B cell (primary cell): ENCODE results near the gene LZTR1. TPM values are rescaled to one million over a fixed set of nuclear protein-coding genes. Genes with fewer than 3 reads are reported as not detected.
A peak's percentile ranks its signal among the peaks of the same experiment; 100 is the strongest.

ENCODE experiments used
- ATAC-seq: fragments of 200-7000 bp; cut with Tn5 transposase; one replicate; pipeline ENCODE4 v1.10.0; 2021; ENCODE audit warnings: low read depth, mild to moderate bottlenecking, moderate number of reproducible peaks, moderate library complexity
- CTCF ChIA-PET: fragments of 350-600 bp; sonication (Branson Sonifier 250); formaldehyde crosslinking; loops from one replicate; lab custom pipeline; 2021; ENCODE audit warnings: antibody characterized with exemption, inconsistent platforms; lab: Charles Lee
- POLR2A ChIA-PET: fragments of 350-600 bp; sonication (Branson Sonifier 250); formaldehyde crosslinking; loops from one replicate; lab custom pipeline; 2021; ENCODE audit warnings: antibody characterized with exemption; lab: Charles Lee
- DNase-seq: peaks from one replicate; pipeline ENCODE4 v3.0.0; 2013
- H2AFZ ChIP-seq: 2 replicates; pipeline ENCODE4 v1.6.1; 2012; ENCODE audit warnings: mild to moderate bottlenecking, low read depth, low read length; ENCODE audit not compliant: insufficient read depth, poor library complexity, severe bottlenecking
- H3K27ac ChIP-seq, 2 donors: 1 replicate in 1 of 2; 2 replicates in 1 of 2; pipeline ENCODE4 v1.5.1; 2012 to 2013; ENCODE audit warnings: low read length in 2 of 2, mild to moderate bottlenecking in 2 of 2, moderate library complexity in 1 of 2
- H3K27me3 ChIP-seq, 4 experiments: fragments of 200-600 bp in 1 of 4; sonication (generic) in 1 of 4; replicated peaks in 1 of 4; 1 replicate in 2 of 4; 2 replicates in 2 of 4; pipeline versions ENCODE4 v1.6.1 to v1.7.0; 2013 to 2016; ENCODE audit warnings: low read length in 3 of 4, mild to moderate bottlenecking in 2 of 4, mixed read lengths in 1 of 4, moderate library complexity in 1 of 4; ENCODE audit not compliant: insufficient read depth in 4 of 4, control insufficient read depth in 3 of 4; ENCODE audit errors: control extremely low read depth in 1 of 4
- H3K36me3 ChIP-seq, 2 experiments: replicated peaks in 1 of 2; 1 replicate in 1 of 2; 2 replicates in 1 of 2; pipeline versions ENCODE4 v1.6.1 to v1.7.1; 2013; ENCODE audit warnings: low read length in 1 of 2; ENCODE audit not compliant: insufficient read depth in 2 of 2, control insufficient read depth in 1 of 2; ENCODE audit errors: control extremely low read depth in 1 of 2, extremely low read depth in 1 of 2
- H3K4me1 ChIP-seq, 2 donors: fragments of 200-600 bp in 1 of 2; sonication (generic) in 1 of 2; 1 replicate in 1 of 2; 2 replicates in 1 of 2; pipeline versions ENCODE4 v1.5.1 to v1.6.1; 2013 to 2017; ENCODE audit warnings: low read length in 2 of 2; ENCODE audit not compliant: control insufficient read depth in 2 of 2, insufficient read depth in 2 of 2
- H3K4me2 ChIP-seq: replicated peaks from 2 replicates; pipeline ENCODE3; 2012; ENCODE audit warnings: mild to moderate bottlenecking, low read depth, low read length; ENCODE audit not compliant: poor library complexity, severe bottlenecking
- H3K4me3 ChIP-seq, 5 experiments: fragments of 200-600 bp in 1 of 5; sonication (generic) in 1 of 5; 1 replicate in 3 of 5; 2 replicates in 2 of 5; pipeline versions ENCODE4 v1.5.1 to v1.7.0; 2011 to 2016; ENCODE audit warnings: low read length in 4 of 5, mild to moderate bottlenecking in 4 of 5, low read depth in 2 of 5, control low read depth in 1 of 5, moderate library complexity in 1 of 5; ENCODE audit not compliant: insufficient read depth in 1 of 5; ENCODE audit errors: control extremely low read depth in 1 of 5, extremely low read depth in 1 of 5
- H3K79me2 ChIP-seq: fragments of 200-600 bp; sonication (generic); one replicate; pipeline ENCODE4 v1.6.0; 2016; ENCODE audit warnings: low read length; ENCODE audit not compliant: control insufficient read depth, insufficient read depth
- H3K9ac ChIP-seq: fragments of 200-600 bp; sonication (generic); 2 replicates; pipeline ENCODE4 v1.6.1; 2017; ENCODE audit warnings: mild to moderate bottlenecking, low read length, moderate library complexity
- H3K9me3 ChIP-seq, 3 donors: one replicate each; pipeline versions ENCODE4 v1.6.1 to v1.7.1; 2013; ENCODE audit warnings: low read length in 2 of 3; ENCODE audit not compliant: control insufficient read depth in 2 of 3, insufficient read depth in 1 of 3; ENCODE audit errors: control extremely low read depth in 1 of 3
- H4K20me1 ChIP-seq: 2 replicates; pipeline ENCODE4 v1.6.0; 2012; ENCODE audit warnings: mild to moderate bottlenecking, low read length; ENCODE audit not compliant: insufficient read depth, control insufficient read depth, poor library complexity, severe bottlenecking
- H3K27ac Mint-ChIP-seq: one replicate; pipeline ENCODE4 v1.8.0; 2021; ENCODE audit warnings: mixed read lengths
- H3K27me3 Mint-ChIP-seq: one replicate; pipeline ENCODE4 v1.8.0; 2021; ENCODE audit warnings: mixed read lengths
- H3K4me1 Mint-ChIP-seq: one replicate; pipeline ENCODE4 v1.8.0; 2021; ENCODE audit warnings: mixed read lengths
- H3K4me3 Mint-ChIP-seq: one replicate; pipeline ENCODE4 v1.8.0; 2021; ENCODE audit warnings: mixed read lengths
- H3K9me3 Mint-ChIP-seq: one replicate; pipeline ENCODE4 v1.8.0; 2022; ENCODE audit warnings: mixed read lengths; ENCODE audit not compliant: insufficient read depth
- EZH2 ChIP-seq: IDR thresholded peaks from 2 replicates; pipeline ENCODE4 v1.6.1; 2012; ENCODE audit warnings: borderline replicate concordance, low read depth, mild to moderate bottlenecking, moderate library complexity, low read length; ENCODE audit not compliant: insufficient read depth, poor library complexity, severe bottlenecking
- WGBS: methylation state at CpG from one replicate; pipeline ENCODE4 v1.1.5; 2013; ENCODE audit warnings: missing lambda C conversion rate; ENCODE audit not compliant: insufficient coverage; 5-methylcytosine and 5-hydroxymethylcytosine counted together
- intact Hi-C: fragments of 100-400 bp; cut with micrococcal nuclease; formaldehyde crosslinking; loops from one replicate; pipeline ENCODE4 v1.10.0; 2022
- polyA plus RNA-seq: library from polyadenylated mRNA; depleted of rRNA; stranded (reverse); fragments of >200 nt; gene quantifications from 2 replicates; pipeline ENCODE4 v1.2.3, GENCODE V29; 2012
- total RNA-seq, 2 donors: library from RNA; stranded (reverse); fragments of 120-200 nt in 1 of 2; gene quantifications; 1 replicate in 1 of 2; 2 replicates in 1 of 2; pipeline versions ENCODE4 v1.2.3 to v1.2.4, GENCODE V29; 2013 to 2022
- TF ChIP-seq, protein P1 (sequence below): fragments of 200-600 bp; IDR thresholded peaks from one replicate; pipeline ENCODE4 v1.8.0; 2022; ENCODE audit warnings: antibody characterized with exemption, mild to moderate bottlenecking

Gene LZTR1
- total and polyA plus RNA-seq, 2 donors (not counting 1 experiment from before 2014, with no cell fraction given), result 75.7 to 94.8 TPM

DNA sequence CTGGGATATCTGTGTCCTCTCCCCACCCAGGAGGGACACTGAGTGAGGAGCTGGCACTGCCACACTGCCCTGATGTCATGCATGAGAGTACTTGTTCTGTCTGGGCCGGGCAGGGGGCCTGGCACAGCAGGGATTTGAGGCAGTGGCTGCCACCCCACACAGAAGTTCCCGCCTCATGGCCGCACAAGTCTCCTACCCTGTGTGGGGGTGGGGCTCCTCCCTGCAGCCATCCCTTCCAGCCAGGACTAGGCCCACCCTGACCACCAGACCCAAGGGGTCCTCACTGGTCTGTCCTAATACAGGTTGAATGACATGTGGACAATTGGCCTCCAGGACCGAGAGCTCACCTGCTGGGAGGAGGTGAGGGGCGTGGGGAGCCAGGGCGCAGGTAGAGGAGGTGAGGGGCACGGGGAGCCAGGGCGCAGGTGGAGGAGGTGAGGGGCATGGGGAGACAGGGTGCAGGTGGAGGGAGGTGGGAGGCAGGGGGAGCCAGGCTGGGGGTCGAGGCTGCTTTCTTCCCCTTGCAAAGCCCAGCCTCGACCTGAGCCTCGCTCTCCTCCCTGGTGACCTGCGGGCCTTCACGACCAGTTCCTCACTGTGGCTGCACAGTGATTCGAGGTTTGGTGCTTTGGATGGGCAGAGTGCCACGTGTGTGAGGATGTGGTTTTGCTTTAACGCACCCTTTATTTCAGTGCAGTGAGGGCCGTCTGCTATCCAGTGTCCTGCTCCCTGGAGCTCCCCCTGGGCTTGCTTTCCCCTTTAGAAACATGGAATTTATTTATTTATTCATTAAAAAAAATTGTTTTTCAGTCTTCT is 7.4 kb downstream of the LZTR1 start:
- no peaks in the 10 kb centered on the region for H3K9me3 ChIP-seq
- peaks cover 0 to 23% of the 10 kb centered on the region in 2 experiments for H3K36me3 ChIP-seq
- Mint-ChIP-seq H3K27ac (peak overlapping the region; percentile 41), H3K4me3 (no peak overlapping the region), H3K4me1 (no peaks in the 10 kb centered on the region), H3K9me3 (no peaks in the 10 kb centered on the region), H3K27me3 (no peaks in the 10 kb centered on the region)
- no peaks in the 10 kb centered on the region for H3K79me2 ChIP-seq
- ATAC-seq (no peak), DNase-seq (no peak)
- no peak overlapping the region for H3K4me3 ChIP-seq
- no peak overlapping the region for H3K4me2 ChIP-seq
- 44% methylated on average over 12 of the region's 17 CpGs for WGBS
- ChIA-PET POLR2A (no interaction called here), CTCF (no interaction called here)
- H3K27me3 ChIP-seq, result no peaks in the 10 kb centered on the region
- no peak overlapping the region for H3K9ac ChIP-seq
- H3K4me1 ChIP-seq, result no peaks in the 10 kb centered on the region
- intact Hi-C loops, result loop anchor here (10.0 kb wide), 1 partner anchor 55 kb away; the partner anchor contains the start of gene LRRC74B
- no peak overlapping the region for H2AFZ ChIP-seq
- no peaks in the 10 kb centered on the region for H4K20me1 ChIP-seq
- no peak for TF ChIP-seq EZH2
- TF ChIP-seq, protein P1, sequence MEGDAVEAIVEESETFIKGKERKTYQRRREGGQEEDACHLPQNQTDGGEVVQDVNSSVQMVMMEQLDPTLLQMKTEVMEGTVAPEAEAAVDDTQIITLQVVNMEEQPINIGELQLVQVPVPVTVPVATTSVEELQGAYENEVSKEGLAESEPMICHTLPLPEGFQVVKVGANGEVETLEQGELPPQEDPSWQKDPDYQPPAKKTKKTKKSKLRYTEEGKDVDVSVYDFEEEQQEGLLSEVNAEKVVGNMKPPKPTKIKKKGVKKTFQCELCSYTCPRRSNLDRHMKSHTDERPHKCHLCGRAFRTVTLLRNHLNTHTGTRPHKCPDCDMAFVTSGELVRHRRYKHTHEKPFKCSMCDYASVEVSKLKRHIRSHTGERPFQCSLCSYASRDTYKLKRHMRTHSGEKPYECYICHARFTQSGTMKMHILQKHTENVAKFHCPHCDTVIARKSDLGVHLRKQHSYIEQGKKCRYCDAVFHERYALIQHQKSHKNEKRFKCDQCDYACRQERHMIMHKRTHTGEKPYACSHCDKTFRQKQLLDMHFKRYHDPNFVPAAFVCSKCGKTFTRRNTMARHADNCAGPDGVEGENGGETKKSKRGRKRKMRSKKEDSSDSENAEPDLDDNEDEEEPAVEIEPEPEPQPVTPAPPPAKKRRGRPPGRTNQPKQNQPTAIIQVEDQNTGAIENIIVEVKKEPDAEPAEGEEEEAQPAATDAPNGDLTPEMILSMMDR, result no peak
- no peak overlapping the region for H3K27ac ChIP-seq
